A549 (cell line): ENCODE results near the gene GADD45B. TPM values are rescaled to one million over a fixed set of nuclear protein-coding genes. Genes with fewer than 3 reads are reported as not detected.

Experiments used
- ATAC-seq, 2 experiments: fragments of 200-7000 bp in 1 of 2; fragments of >200 bp in 1 of 2; cut with Nextera tagmentation in 1 of 2; cut with Tn5 transposase in 1 of 2; 3 replicates each; pipeline versions ENCODE4 v1.8.0 to v1.9.1; 2018 to 2020; ENCODE audit warnings: mild to moderate bottlenecking in 1 of 2, moderate library complexity in 1 of 2
- CTCF ChIA-PET: fragments of 300-600 bp; sonication (Branson Sonifier 250); formaldehyde crosslinking; extraction: SDS; loops from one replicate; lab custom pipeline; 2021; ENCODE audit warnings: antibody characterized with exemption, inconsistent platforms; lab: Yijun Ruan, JAX
- POLR2A ChIA-PET: fragments of 350-600 bp; formaldehyde crosslinking; extraction: SDS; loops from one replicate; lab custom pipeline; 2021; ENCODE audit warnings: antibody characterized with exemption, inconsistent platforms; lab: Yijun Ruan, JAX
- DNase-seq, 2 experiments: peaks; one replicate each; pipeline versions ENCODE4 v3.0.0 to v3.0.0-alpha.2; 2011 to 2016; ENCODE audit warnings: low read depth in 1 of 2, low spot score in 1 of 2
- FAIRE-seq: peaks from 2 replicates; lab custom pipeline; 2011; peaks lifted over from hg19 to GRCh38; lab: Jason Lieb, UNC
- H3K27ac ChIP-seq, 2 experiments: fragments of >200 bp; sonication (Bioruptor Twin); formaldehyde crosslinking; 3 replicates each; pipeline ENCODE4 v1.5.1; 2016 to 2017
- H3K4me1 ChIP-seq: fragments of >200 bp; sonication (Bioruptor Twin); formaldehyde crosslinking; 3 replicates; pipeline ENCODE4 v1.6.1; 2016
- H3K4me2 ChIP-seq: fragments of >200 bp; sonication (Bioruptor Twin); formaldehyde crosslinking; 3 replicates; pipeline ENCODE4 v1.6.1; 2016
- H3K4me3 ChIP-seq: fragments of >200 bp; sonication (Bioruptor Twin); formaldehyde crosslinking; 3 replicates; pipeline ENCODE4 v1.5.1; 2016
- H3K9me3 ChIP-seq: fragments of >200 bp; sonication (Bioruptor Twin); formaldehyde crosslinking; 3 replicates; pipeline ENCODE4 v1.6.1; 2016
- BCL3 ChIP-seq: fragments of >200 bp; sonication (Bioruptor Twin); formaldehyde crosslinking; IDR thresholded peaks from 3 replicates; pipeline ENCODE4 v1.6.1; 2016
- BHLHE40 ChIP-seq: IDR thresholded peaks from 2 replicates; pipeline ENCODE4 v1.6.1; 2012; ENCODE audit warnings: low read depth, low read length, inconsistent platforms
- CBX2 ChIP-seq: fragments of 200-600 bp; sonication (generic); IDR thresholded peaks from 2 replicates; pipeline ENCODE4 v1.6.1; 2016; ENCODE audit warnings: low read depth, mild to moderate bottlenecking, borderline replicate concordance
- CHD2 ChIP-seq: fragments of 150-350 bp; IDR thresholded peaks from 2 replicates; pipeline ENCODE4 v1.6.1; 2014; ENCODE audit warnings: low read length; ENCODE audit not compliant: partially characterized antibody
- FOSL2 ChIP-seq, 2 experiments: fragments of 450-650 bp in 1 of 2; fragments of >200 bp in 1 of 2; sonication (Bioruptor Twin) in 1 of 2; formaldehyde crosslinking; IDR thresholded peaks; 2 replicates each; pipeline versions ENCODE4 v1.5.0 to v1.6.1; 2016 to 2020; ENCODE audit warnings: mild to moderate bottlenecking in 1 of 2, moderate library complexity in 1 of 2
- FOXS1 ChIP-seq: fragments of 250-450 bp; sonication (Bioruptor Pico); IDR thresholded peaks from 2 replicates; pipeline ENCODE4 v1.5.0; 2020; ENCODE audit warnings: mild to moderate bottlenecking, moderate library complexity
- GATA3 ChIP-seq: IDR thresholded peaks from 2 replicates; pipeline ENCODE4 v1.6.1; 2012; ENCODE audit warnings: borderline replicate concordance
- HDAC2 ChIP-seq: fragments of 200-600 bp; sonication (generic); IDR thresholded peaks from 2 replicates; pipeline ENCODE4 v1.6.1; 2016
- HEYL ChIP-seq: fragments of 250-450 bp; sonication (Bioruptor Pico); IDR thresholded peaks from 2 replicates; pipeline ENCODE4 v1.8.0; 2021; ENCODE audit warnings: mild to moderate bottlenecking, moderate library complexity
- HOXB13 ChIP-seq: fragments of 250-450 bp; sonication (Bioruptor Pico); IDR thresholded peaks from 2 replicates; pipeline ENCODE4 v1.5.0; 2020; ENCODE audit warnings: low read depth, mild to moderate bottlenecking, moderate library complexity
- JUNB ChIP-seq: fragments of >200 bp; sonication (Bioruptor Twin); formaldehyde crosslinking; IDR thresholded peaks from 2 replicates; pipeline ENCODE4 v1.6.1; 2016
- NFE2L2 ChIP-seq: fragments of 150-350 bp; conservative IDR thresholded peaks from 2 replicates; pipeline ENCODE4 v1.6.1; 2014; ENCODE audit warnings: low read length
- NPAS2 ChIP-seq: fragments of 250-450 bp; sonication (Bioruptor Pico); IDR thresholded peaks from 2 replicates; pipeline ENCODE4 v1.8.0; 2022; ENCODE audit warnings: mild to moderate bottlenecking, moderate library complexity, borderline replicate concordance
- PHF8 ChIP-seq: fragments of 200-600 bp; sonication (generic); IDR thresholded peaks from 2 replicates; pipeline ENCODE4 v1.6.1; 2016; ENCODE audit warnings: low read depth, mild to moderate bottlenecking, antibody characterized with exemption, moderate library complexity, borderline replicate concordance
- POLR2A ChIP-seq: IDR thresholded peaks from 2 replicates; pipeline ENCODE4 v1.6.1; 2012; ENCODE audit warnings: mild to moderate bottlenecking, low read length
- RFX5 ChIP-seq: fragments of 450-650 bp; IDR thresholded peaks from 2 replicates; pipeline ENCODE4 v1.7.1; 2014; ENCODE audit warnings: antibody characterized with exemption, mild to moderate bottlenecking, moderate library complexity
- TP53 ChIP-seq: fragments of 250-450 bp; sonication (Bioruptor Pico); IDR thresholded peaks from 2 replicates; pipeline ENCODE4 v1.5.0; 2021; ENCODE audit warnings: mild to moderate bottlenecking, moderate library complexity
- ZC3H11A ChIP-seq: fragments of 450-650 bp; IDR thresholded peaks from 2 replicates; pipeline ENCODE4 v1.6.1; 2014; ENCODE audit warnings: antibody characterized with exemption, mild to moderate bottlenecking
- ZSCAN20 ChIP-seq: fragments of 250-450 bp; sonication (Bioruptor Pico); IDR thresholded peaks from 2 replicates; pipeline ENCODE4 v1.8.0; 2022; ENCODE audit warnings: mild to moderate bottlenecking, moderate library complexity
- WGBS: methylation state at CpG from one replicate; pipeline ENCODE4 v1.1.6; 2017; ENCODE audit errors: missing lambda C conversion rate; 5-methylcytosine and 5-hydroxymethylcytosine counted together
- polyA plus RNA-seq, 4 experiments: library from polyadenylated mRNA; depleted of rRNA in 3 of 4; stranded (reverse); fragments of >200 nt; fragmentation: RNase III in 1 of 4; extraction: RNeasy Plus Mini Kit Qiagen cat#74134 plus additional on column Dnase treatment in 1 of 4; gene quantifications; 2 replicates in 3 of 4; 3 replicates in 1 of 4; pipeline ENCODE4 v1.2.3, GENCODE V29; 2011 to 2017
- small RNA-seq, 6 experiments: library from RNA; depleted of rRNA; stranded (forward); fragments of <200 nt; gene quantifications; one replicate each; pipeline ENCODE3, GENCODE V24; 2012

GADD45B gene
- polyA plus RNA-seq, 2 of the 4 experiments (the other 2 are of a cell fraction): 39.9 to 72.5 TPM

DNA sequence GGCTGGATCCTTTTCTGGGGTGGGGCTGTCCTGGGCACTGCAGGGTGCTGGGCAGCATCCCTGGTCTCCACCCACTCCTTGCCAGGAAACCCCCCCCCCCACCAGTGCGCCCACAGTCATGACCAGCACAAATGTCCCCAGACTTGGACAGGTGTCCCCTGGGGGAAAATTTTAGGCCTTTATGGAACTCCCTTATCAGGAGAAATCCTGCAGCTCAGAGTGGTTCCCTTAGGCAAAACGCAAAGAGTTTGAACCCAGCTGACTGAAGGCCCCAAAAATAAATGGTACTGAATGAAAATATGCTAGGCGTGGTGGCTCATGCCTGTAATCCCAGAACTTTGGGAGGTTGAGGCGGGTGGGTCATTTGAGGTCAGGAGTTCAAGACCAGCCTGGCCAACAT is 51.8 kb downstream of the GADD45B start:
- no peaks in the 10 kb centered on the region for H3K9me3 ChIP-seq
- no peak for DNase-seq
- ATAC-seq: no peak
- 85% methylated on average over 4 of the region's 4 CpGs for WGBS
- H3K27ac ChIP-seq: peak overlapping the region; percentile 89 to 94
- H3K4me2 ChIP-seq: no peak overlapping the region
- CTCF ChIA-PET: interaction anchor here (3.4 kb wide), 1 partner anchor 14 kb away, joined by 16 read pairs; no protein-coding TSS in a partner anchor
- FAIRE-seq: no peak
- TF ChIP-seq HOXB13 (CRISPR knock-in tag) (no peak), HDAC2 (no peak), TP53 (no peak), FOSL2 (IDR thresholded peaks at IDR 0.05) (no peak), FOSL2 (CRISPR knock-in tag; IDR thresholded peaks at IDR 0.05) (no peak), PHF8 (no peak), BCL3 (no peak), NPAS2 (CRISPR knock-in tag) (no peak), ZC3H11A (no peak), CBX2 (no peak), ZSCAN20 (no peak), JUNB (no peak), CHD2 (no peak), HEYL (no peak), GATA3 (no peak), POLR2A (no peak), NFE2L2 (no peak), RFX5 (no peak), FOXS1 (CRISPR knock-in tag) (no peak), BHLHE40 (no peak)
- TF ChIP-seq, all 56 proteins: peak for 0
- peaks cover 64% of the 10 kb centered on the region for H3K4me1 ChIP-seq
- POLR2A ChIA-PET: interaction anchor here (2.6 kb wide), 1 partner anchor 52 kb away, joined by 11 read pairs; the partner anchor contains the start of gene GADD45B
- H3K4me3 ChIP-seq: no peak overlapping the region

Small RNA genes lying within 50 kb of the gene (small RNA-seq; reads per million reads assigned to genes)
- 0 reads per million in 6 experiments for gene RNU6-993P

Other genes with a start within 250 kb of the GADD45B start
- gene PLEKHJ1, start 239.8 kb upstream of the GADD45B start, polyA plus RNA-seq (2011; rRNA removed): 18.3 and 19.9 TPM in 2 replicates
- 32.2 to 34.8 TPM (median 33.9 TPM) in 3 replicates for gene PLEKHJ1, start 239.8 kb upstream of the GADD45B start, polyA plus RNA-seq (2017; fragmentation: RNase III; extraction: RNeasy Plus Mini Kit Qiagen cat#74134 plus additional on column Dnase treatment)
- gene SF3A2, start 239.3 kb upstream of the GADD45B start, polyA plus RNA-seq (2011; rRNA removed): 11.9 and 13.5 TPM in 2 replicates
- gene SF3A2, start 239.3 kb upstream of the GADD45B start, polyA plus RNA-seq (2017; fragmentation: RNase III; extraction: RNeasy Plus Mini Kit Qiagen cat#74134 plus additional on column Dnase treatment): 62.7 to 73.4 TPM (median 68.2 TPM) in 3 replicates
- gene AMH, start 226.8 kb upstream of the GADD45B start, polyA plus RNA-seq (2011; rRNA removed): 2.8 and 3.0 TPM in 2 replicates
- gene AMH, start 226.8 kb upstream of the GADD45B start, polyA plus RNA-seq (2017; fragmentation: RNase III; extraction: RNeasy Plus Mini Kit Qiagen cat#74134 plus additional on column Dnase treatment): 12.0 to 13.2 TPM (median 12.7 TPM) in 3 replicates
- gene JSRP1, start 219.7 kb upstream of the GADD45B start, polyA plus RNA-seq (2011; rRNA removed): not detected in 2 replicates
- 0.16 to 0.41 TPM (median 0.32 TPM) in 3 replicates for gene JSRP1, start 219.7 kb upstream of the GADD45B start, polyA plus RNA-seq (2017; fragmentation: RNase III; extraction: RNeasy Plus Mini Kit Qiagen cat#74134 plus additional on column Dnase treatment)
- gene PEAK3, start 194.0 kb upstream of the GADD45B start, polyA plus RNA-seq (2011; rRNA removed): not detected in 2 replicates
- gene PEAK3, start 194.0 kb upstream of the GADD45B start, polyA plus RNA-seq (2017; fragmentation: RNase III; extraction: RNeasy Plus Mini Kit Qiagen cat#74134 plus additional on column Dnase treatment): not detected in 3 replicates
- not detected in 2 replicates for gene LINGO3, start 168.0 kb upstream of the GADD45B start, polyA plus RNA-seq (2011; rRNA removed)
- gene LINGO3, start 168.0 kb upstream of the GADD45B start, polyA plus RNA-seq (2017; fragmentation: RNase III; extraction: RNeasy Plus Mini Kit Qiagen cat#74134 plus additional on column Dnase treatment): not detected in 3 replicates
- gene LSM7, start 147.5 kb upstream of the GADD45B start, polyA plus RNA-seq (2011; rRNA removed): 112 and 140 TPM in 2 replicates
- 139 to 170 TPM (median 144 TPM) in 3 replicates for gene LSM7, start 147.5 kb upstream of the GADD45B start, polyA plus RNA-seq (2017; fragmentation: RNase III; extraction: RNeasy Plus Mini Kit Qiagen cat#74134 plus additional on column Dnase treatment)
- 11.3 and 11.4 TPM in 2 replicates for gene SPPL2B, start 147.4 kb upstream of the GADD45B start, polyA plus RNA-seq (2011; rRNA removed)
- gene SPPL2B, start 147.4 kb upstream of the GADD45B start, polyA plus RNA-seq (2017; fragmentation: RNase III; extraction: RNeasy Plus Mini Kit Qiagen cat#74134 plus additional on column Dnase treatment): 28.6 to 36.8 TPM (median 36.5 TPM) in 3 replicates
- gene TMPRSS9, start 115.9 kb upstream of the GADD45B start, polyA plus RNA-seq (2011; rRNA removed): 0.01 TPM in 1 of 2 replicates, not detected in the other
- gene TMPRSS9, start 115.9 kb upstream of the GADD45B start, polyA plus RNA-seq (2017; fragmentation: RNase III; extraction: RNeasy Plus Mini Kit Qiagen cat#74134 plus additional on column Dnase treatment): 0.04 TPM in 1 of 3 replicates, not detected in the others
- 23.9 and 24.7 TPM in 2 replicates for gene TIMM13, start 48.5 kb upstream of the GADD45B start, polyA plus RNA-seq (2011; rRNA removed)
- gene TIMM13, start 48.5 kb upstream of the GADD45B start, polyA plus RNA-seq (2017; fragmentation: RNase III; extraction: RNeasy Plus Mini Kit Qiagen cat#74134 plus additional on column Dnase treatment): 73.6 to 85.7 TPM (median 81.2 TPM) in 3 replicates
- 53.5 and 54.6 TPM in 2 replicates for gene LMNB2, start 19.2 kb upstream of the GADD45B start, polyA plus RNA-seq (2011; rRNA removed)
- gene LMNB2, start 19.2 kb upstream of the GADD45B start, polyA plus RNA-seq (2017; fragmentation: RNase III; extraction: RNeasy Plus Mini Kit Qiagen cat#74134 plus additional on column Dnase treatment): 93.6 to 105 TPM (median 97.7 TPM) in 3 replicates
- gene GNG7, start 226.6 kb downstream of the GADD45B start, polyA plus RNA-seq (2011; rRNA removed): 0.04 and 0.08 TPM in 2 replicates
- 0.06 to 0.08 TPM (median 0.07 TPM) in 3 replicates for gene GNG7, start 226.6 kb downstream of the GADD45B start, polyA plus RNA-seq (2017; fragmentation: RNase III; extraction: RNeasy Plus Mini Kit Qiagen cat#74134 plus additional on column Dnase treatment)
- gene DIRAS1, start 245.2 kb downstream of the GADD45B start, polyA plus RNA-seq (2011; rRNA removed): 1.6 and 2.5 TPM in 2 replicates
- 2.6 to 4.3 TPM (median 3.7 TPM) in 3 replicates for gene DIRAS1, start 245.2 kb downstream of the GADD45B start, polyA plus RNA-seq (2017; fragmentation: RNase III; extraction: RNeasy Plus Mini Kit Qiagen cat#74134 plus additional on column Dnase treatment)